PC-9 (cell line): ENCODE results near the gene ADGRG7.

ENCODE experiments used
- EZH2 ChIP-seq: fragments of 200-600 bp; sonication (generic); IDR thresholded peaks from 2 replicates; pipeline ENCODE4 v1.8.0; 2017; ENCODE audit warnings: antibody characterized with exemption, low read depth
- TF ChIP-seq, protein P1 (sequence below): fragments of 200-600 bp; sonication (generic); conservative IDR thresholded peaks from 2 replicates; pipeline ENCODE4 v1.6.1; 2017; ENCODE audit warnings: mixed run types, antibody characterized with exemption, mild to moderate bottlenecking, moderate library complexity

DNA sequence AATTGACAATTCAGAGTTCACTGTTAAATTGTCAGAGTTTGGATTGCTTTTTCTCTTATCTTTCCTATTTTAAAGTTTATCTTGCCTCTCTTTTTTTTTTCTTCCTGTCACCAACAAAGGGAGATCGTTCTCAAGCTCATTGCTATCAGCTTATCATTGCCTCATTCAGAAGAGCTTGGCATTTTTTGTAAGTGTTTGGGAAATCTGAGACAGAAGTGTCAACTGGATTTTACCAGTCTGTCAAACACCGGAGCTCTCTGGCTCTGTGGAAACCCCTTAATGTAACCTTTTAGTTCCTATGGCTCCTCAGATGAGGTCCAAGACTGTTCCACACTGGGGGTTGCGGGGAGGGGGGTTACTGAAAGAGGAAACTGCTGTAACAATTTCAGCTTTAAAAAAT lies 89.3 kb downstream of the ADGRG7 start:
- TF ChIP-seq, protein P1, sequence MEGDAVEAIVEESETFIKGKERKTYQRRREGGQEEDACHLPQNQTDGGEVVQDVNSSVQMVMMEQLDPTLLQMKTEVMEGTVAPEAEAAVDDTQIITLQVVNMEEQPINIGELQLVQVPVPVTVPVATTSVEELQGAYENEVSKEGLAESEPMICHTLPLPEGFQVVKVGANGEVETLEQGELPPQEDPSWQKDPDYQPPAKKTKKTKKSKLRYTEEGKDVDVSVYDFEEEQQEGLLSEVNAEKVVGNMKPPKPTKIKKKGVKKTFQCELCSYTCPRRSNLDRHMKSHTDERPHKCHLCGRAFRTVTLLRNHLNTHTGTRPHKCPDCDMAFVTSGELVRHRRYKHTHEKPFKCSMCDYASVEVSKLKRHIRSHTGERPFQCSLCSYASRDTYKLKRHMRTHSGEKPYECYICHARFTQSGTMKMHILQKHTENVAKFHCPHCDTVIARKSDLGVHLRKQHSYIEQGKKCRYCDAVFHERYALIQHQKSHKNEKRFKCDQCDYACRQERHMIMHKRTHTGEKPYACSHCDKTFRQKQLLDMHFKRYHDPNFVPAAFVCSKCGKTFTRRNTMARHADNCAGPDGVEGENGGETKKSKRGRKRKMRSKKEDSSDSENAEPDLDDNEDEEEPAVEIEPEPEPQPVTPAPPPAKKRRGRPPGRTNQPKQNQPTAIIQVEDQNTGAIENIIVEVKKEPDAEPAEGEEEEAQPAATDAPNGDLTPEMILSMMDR, result no peak
- no peak for TF ChIP-seq EZH2
